Sigmoid colon (tissue), 7 donors: ENCODE measurements around the gene RIMBP3C. TPM values are rescaled to one million over a fixed set of nuclear protein-coding genes. Genes with fewer than 3 reads are reported as not detected.

ENCODE experiments used
- DNase-seq: peaks from one replicate; pipeline ENCODE4 v3.0.0-alpha.2; 2019
- H3K27ac ChIP-seq, 4 donors: fragments of 200-600 bp; sonication (generic); one replicate each; pipeline ENCODE4 v1.5.1; 2016 to 2019; ENCODE audit warnings: mild to moderate bottlenecking in 1 of 4
- H3K27me3 ChIP-seq, 3 donors: fragments of 200-600 bp; sonication (generic); one replicate each; pipeline ENCODE4 v1.5.1; 2019; ENCODE audit warnings: mild to moderate bottlenecking in 1 of 3
- H3K36me3 ChIP-seq, 4 donors: fragments of 200-600 bp; sonication (generic); one replicate each; pipeline ENCODE4 v1.5.1; 2016 to 2019
- H3K4me1 ChIP-seq, 4 donors: fragments of 200-600 bp; sonication (generic); one replicate each; pipeline ENCODE4 v1.5.1; 2017 to 2019
- H3K4me3 ChIP-seq, 4 donors: fragments of 200-600 bp; sonication (generic); one replicate each; pipeline ENCODE4 v1.5.1; 2017 to 2019; ENCODE audit warnings: mild to moderate bottlenecking in 2 of 4, moderate library complexity in 1 of 4
- H3K9me3 ChIP-seq, 4 donors: fragments of 200-600 bp in 3 of 4; sonication (generic) in 3 of 4; one replicate each; pipeline versions ENCODE4 v1.5.1 to v1.6.1; 2013 to 2019
- EP300 ChIP-seq, 4 donors: sonication (generic); formaldehyde crosslinking; IDR thresholded peaks; one replicate each; pipeline ENCODE4 v1.6.1; 2017; ENCODE audit warnings: antibody characterized with exemption in 4 of 4
- POLR2A ChIP-seq, 2 donors: fragments of 450-650 bp; IDR thresholded peaks; one replicate each; pipeline ENCODE4 v1.6.1; 2016; ENCODE audit warnings: antibody characterized with exemption in 2 of 2, mild to moderate bottlenecking in 2 of 2, moderate library complexity in 2 of 2
- POLR2AphosphoS5 ChIP-seq, 4 donors: sonication (generic); formaldehyde crosslinking; IDR thresholded peaks; one replicate each; pipeline ENCODE4 v1.6.1; 2017; ENCODE audit warnings: antibody characterized with exemption in 4 of 4
- WGBS, 2 donors: extraction: QIAGEN DNeasy Blood & Tissue Kit; methylation state at CpG; one replicate each; pipeline ENCODE4 v1.1.7; 2013; 5-methylcytosine and 5-hydroxymethylcytosine counted together
- intact Hi-C: fragments of 100-400 bp; cut with DNase I; formaldehyde crosslinking; loops from one replicate; pipeline ENCODE4 v1.15.1; 2023
- polyA plus RNA-seq, 3 donors: library from polyadenylated mRNA; stranded (reverse); fragments of 200-250 nt; gene quantifications; one replicate each; pipeline ENCODE4 v1.2.3, GENCODE V29; 2013
- total RNA-seq, 4 donors: library from RNA; depleted of rRNA; stranded (reverse); fragments of >200 nt; gene quantifications; one replicate each; pipeline ENCODE4 v1.1.0, GENCODE V29; 2016
- TF ChIP-seq, protein P1 (sequence below), 4 experiments: fragments of 450-650 bp in 3 of 4; fragments of 200-600 bp in 1 of 4; IDR thresholded peaks; one replicate each; pipeline ENCODE4 v1.5.1; 2016 to 2019; ENCODE audit warnings: antibody characterized with exemption in 4 of 4, mild to moderate bottlenecking in 3 of 4, moderate library complexity in 2 of 4
- donor health status: healthy with polysubstance abuse.
- donor health status: Bipolar disorder and iron deficiency.
- donor health status: healthy.

Gene RIMBP3C
- total and polyA plus RNA-seq, 7 donors, result 0.10 to 0.14 TPM; not detected in 5

DNA sequence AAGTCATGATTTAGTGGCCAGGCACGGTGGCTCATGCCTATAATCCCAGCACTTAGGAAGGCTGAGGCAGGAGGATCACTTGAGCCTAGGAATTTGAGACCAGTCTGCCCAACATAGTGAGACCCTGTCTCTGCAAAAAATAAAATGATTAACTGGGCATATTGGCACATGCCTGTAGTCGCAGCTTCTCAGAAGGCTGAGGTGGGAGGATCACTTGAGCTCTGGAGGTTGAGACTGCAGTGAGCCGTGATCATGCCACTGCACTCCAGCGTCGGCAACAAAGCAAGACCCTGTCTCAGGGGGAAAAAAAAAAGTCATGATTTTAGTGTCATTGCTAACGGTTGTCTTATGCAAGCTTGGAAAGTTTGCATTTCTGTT, 28.2 kb upstream of the RIMBP3C start:
- TF ChIP-seq POLR2A (IDR thresholded peaks at IDR 0.05), result no peak
- TF ChIP-seq, protein P1, sequence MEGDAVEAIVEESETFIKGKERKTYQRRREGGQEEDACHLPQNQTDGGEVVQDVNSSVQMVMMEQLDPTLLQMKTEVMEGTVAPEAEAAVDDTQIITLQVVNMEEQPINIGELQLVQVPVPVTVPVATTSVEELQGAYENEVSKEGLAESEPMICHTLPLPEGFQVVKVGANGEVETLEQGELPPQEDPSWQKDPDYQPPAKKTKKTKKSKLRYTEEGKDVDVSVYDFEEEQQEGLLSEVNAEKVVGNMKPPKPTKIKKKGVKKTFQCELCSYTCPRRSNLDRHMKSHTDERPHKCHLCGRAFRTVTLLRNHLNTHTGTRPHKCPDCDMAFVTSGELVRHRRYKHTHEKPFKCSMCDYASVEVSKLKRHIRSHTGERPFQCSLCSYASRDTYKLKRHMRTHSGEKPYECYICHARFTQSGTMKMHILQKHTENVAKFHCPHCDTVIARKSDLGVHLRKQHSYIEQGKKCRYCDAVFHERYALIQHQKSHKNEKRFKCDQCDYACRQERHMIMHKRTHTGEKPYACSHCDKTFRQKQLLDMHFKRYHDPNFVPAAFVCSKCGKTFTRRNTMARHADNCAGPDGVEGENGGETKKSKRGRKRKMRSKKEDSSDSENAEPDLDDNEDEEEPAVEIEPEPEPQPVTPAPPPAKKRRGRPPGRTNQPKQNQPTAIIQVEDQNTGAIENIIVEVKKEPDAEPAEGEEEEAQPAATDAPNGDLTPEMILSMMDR (IDR thresholded peaks at IDR 0.05), result no peak
- no peak for TF ChIP-seq EP300 (IDR thresholded peaks at IDR 0.05)
- no peak for TF ChIP-seq POLR2AphosphoS5 (IDR thresholded peaks at IDR 0.05)
- no peaks in the 10 kb centered on the region for H3K9me3 ChIP-seq
- H3K27ac ChIP-seq, result no peak overlapping the region
- peaks cover 0 to 52% (median 45%) of the 10 kb centered on the region in 4 donors for H3K4me1 ChIP-seq
- DNase-seq, result no peak
- no peak overlapping the region for H3K4me3 ChIP-seq
- H3K27me3 ChIP-seq, result no peaks in the 10 kb centered on the region
- intact Hi-C loops, result no loop called here
- no peaks in the 10 kb centered on the region for H3K36me3 ChIP-seq
- WGBS, 2 donors, result 73 to 76% methylated on average over 6 of the region's 6 CpGs

DNA sequence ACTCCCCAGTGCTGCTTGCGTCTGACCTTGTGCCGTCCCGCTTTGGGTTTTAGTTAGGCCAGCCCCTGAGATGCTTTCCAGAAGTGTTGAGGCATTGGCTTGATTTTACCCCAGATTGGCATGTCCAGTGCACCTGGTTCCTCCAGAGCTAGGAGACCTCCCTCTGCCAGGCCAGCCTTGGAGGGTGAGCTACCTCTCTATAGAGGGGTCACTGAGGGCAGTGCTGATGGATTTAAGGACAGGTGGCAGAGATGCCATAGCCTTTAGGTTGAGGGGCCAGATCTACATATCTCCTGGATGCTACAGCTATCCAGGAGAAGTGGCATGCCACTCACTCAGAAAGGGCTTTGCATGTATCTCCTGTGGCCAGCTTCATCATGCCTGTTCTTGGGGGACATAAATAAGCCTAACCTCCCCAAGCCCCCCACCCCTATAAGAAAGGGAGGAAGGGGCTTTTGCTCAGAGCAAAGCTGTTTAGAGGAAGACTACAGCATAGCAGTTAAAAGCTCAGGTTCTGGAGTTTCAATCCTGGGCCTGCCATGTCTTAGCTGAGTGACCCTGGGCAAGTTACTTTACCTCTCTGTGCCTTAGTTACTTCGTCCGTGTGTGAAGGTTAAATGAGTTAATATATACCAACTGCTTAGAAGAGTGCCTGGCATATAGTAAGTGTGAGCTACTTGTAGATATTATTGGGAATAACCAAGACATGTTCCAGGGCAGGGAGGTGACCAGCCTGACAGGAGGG, 22.7 kb upstream of the RIMBP3C start:
- H3K36me3 ChIP-seq, result no peaks in the 10 kb centered on the region
- TF ChIP-seq POLR2AphosphoS5 (IDR thresholded peaks at IDR 0.05) (no peak), POLR2A (IDR thresholded peaks at IDR 0.05) (no peak), EP300 (IDR thresholded peaks at IDR 0.05) (no peak)
- TF ChIP-seq, protein P1 (IDR thresholded peaks at IDR 0.05), result no peak
- WGBS, 2 donors, result 71 to 81% methylated on average over 5 of the region's 5 CpGs

DNA sequence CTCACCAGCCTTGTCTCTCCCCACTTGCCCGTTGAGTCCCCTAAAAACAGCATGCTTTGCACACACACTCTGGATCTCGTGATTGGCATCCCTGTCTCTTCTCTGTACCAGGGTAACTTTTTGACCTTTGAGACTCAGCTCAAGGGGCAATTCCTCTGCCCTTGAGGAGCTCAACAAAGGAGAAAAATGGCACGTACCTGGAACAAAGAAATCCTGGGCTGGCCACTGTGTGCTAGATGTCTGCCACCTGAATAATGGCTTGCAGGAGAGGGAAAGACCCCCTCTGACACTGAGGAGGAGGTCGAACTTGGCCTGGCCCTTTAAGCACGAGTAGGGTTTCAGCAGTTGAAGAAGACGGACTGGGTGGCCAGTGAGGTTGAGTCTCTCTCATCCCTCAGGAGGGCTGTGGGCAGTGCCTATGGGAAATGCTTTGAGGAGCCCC, 22.1 kb upstream of the RIMBP3C start:
- H3K27me3 ChIP-seq, result no peaks in the 10 kb centered on the region
- intact Hi-C loops, result no loop called here
- TF ChIP-seq, protein P1 (IDR thresholded peaks at IDR 0.05), result no peak
- 63 to 75% methylated on average over 6 of the region's 6 CpGs for WGBS, 2 donors
- H3K9me3 ChIP-seq, result no peaks in the 10 kb centered on the region
- no peak for DNase-seq
- H3K27ac ChIP-seq, result no peak overlapping the region
- no peak overlapping the region for H3K4me3 ChIP-seq
- no peaks in the 10 kb centered on the region for H3K36me3 ChIP-seq
- H3K4me1 ChIP-seq, result peaks cover 0 to 80% (median 73%) of the 10 kb centered on the region in 4 donors

More for the DNA sequence above, 22.7 kb upstream of the RIMBP3C start:
- Histone ChIP-seq H3K27me3 (no peaks in the 10 kb centered on the region), H3K4me1 (peaks cover 0 to 79% (median 71%) of the 10 kb centered on the region in 4 donors), H3K4me3 (no peak overlapping the region), H3K9me3 (no peaks in the 10 kb centered on the region), H3K27ac (no peak overlapping the region)
- DNase-seq, result no peak
- intact Hi-C loops, result no loop called here

DNA sequence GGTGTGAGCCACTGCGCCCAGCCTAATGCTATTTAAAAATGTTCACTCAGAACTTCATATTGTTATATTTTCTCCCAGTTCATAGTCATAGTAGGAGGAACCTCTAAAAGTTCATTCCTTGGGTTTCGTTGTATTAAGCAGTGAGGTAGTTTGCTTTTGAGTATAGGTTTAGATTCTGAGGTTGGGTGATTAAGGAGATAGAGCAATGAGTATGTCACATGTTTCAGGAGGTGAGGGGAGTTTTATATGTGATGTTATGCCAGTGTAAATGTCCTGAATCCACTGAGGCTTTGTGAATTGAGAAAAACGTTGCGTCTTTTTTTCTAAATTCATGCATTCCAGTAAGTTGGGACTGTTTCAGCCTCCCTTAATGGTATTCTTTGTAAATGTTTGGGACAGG, 20.4 kb upstream of the RIMBP3C start:
- WGBS, 2 donors, result 85 to 89% methylated on average over 4 of the region's 4 CpGs
- Histone ChIP-seq H3K27me3 (no peaks in the 10 kb centered on the region), H3K27ac (no peak overlapping the region), H3K4me3 (no peak overlapping the region), H3K9me3 (no peaks in the 10 kb centered on the region), H3K4me1 (peaks cover 0 to 67% (median 64%) of the 10 kb centered on the region in 4 donors), H3K36me3 (no peaks in the 10 kb centered on the region)
- TF ChIP-seq POLR2AphosphoS5 (IDR thresholded peaks at IDR 0.05) (no peak), EP300 (IDR thresholded peaks at IDR 0.05) (no peak), POLR2A (IDR thresholded peaks at IDR 0.05) (no peak)
- TF ChIP-seq, protein P1 (IDR thresholded peaks at IDR 0.05), result no peak
- intact Hi-C loops, result no loop called here
- no peak for DNase-seq

DNA sequence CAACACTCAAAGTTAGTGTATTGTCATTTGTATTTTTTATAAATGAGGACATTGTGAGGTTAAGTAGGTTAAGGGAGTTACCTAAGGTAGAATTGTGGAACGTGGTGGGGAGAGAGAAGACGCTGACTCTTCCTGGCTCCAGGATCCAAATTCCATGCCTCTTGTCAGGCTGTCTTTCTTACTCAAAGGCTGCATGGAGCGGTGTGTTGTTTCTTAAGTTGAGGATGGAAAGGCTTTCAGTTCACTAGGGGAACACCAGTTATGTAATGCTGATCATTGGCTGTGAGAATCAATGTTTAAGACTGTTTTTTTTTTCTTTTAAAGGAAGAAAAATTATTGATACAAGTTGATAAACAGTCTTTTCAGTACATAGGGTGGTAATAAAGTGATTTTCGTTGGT, 19.1 kb upstream of the RIMBP3C start:
- no peaks in the 10 kb centered on the region for H3K27me3 ChIP-seq
- intact Hi-C loops, result no loop called here
- H3K4me1 ChIP-seq, result peaks cover 0 to 65% (median 64%) of the 10 kb centered on the region in 4 donors
- H3K4me3 ChIP-seq, result no peak overlapping the region
- no peaks in the 10 kb centered on the region for H3K9me3 ChIP-seq
- H3K27ac ChIP-seq, result no peak overlapping the region
- DNase-seq, result no peak
- TF ChIP-seq, protein P1 (IDR thresholded peaks at IDR 0.05), result no peak
- no peak for TF ChIP-seq POLR2AphosphoS5 (IDR thresholded peaks at IDR 0.05)
- TF ChIP-seq POLR2A (IDR thresholded peaks at IDR 0.05), result no peak
- TF ChIP-seq EP300 (IDR thresholded peaks at IDR 0.05), result no peak
- no peaks in the 10 kb centered on the region for H3K36me3 ChIP-seq
- WGBS, 2 donors, result 65 to 72% methylated on average over 4 of the region's 4 CpGs
